GM18511 (cell line): ENCODE measurements around the gene BIK.

Source experiments
- ATAC-seq: cut with Tn5 transposase; IDR thresholded peaks from one replicate; pipeline ENCODE4 v1.9.1; 2021; ENCODE audit warnings: mild to moderate bottlenecking, moderate library complexity; ENCODE audit not compliant: unreplicated experiment

BIK gene

GRCh38 chr22:43110444-43110926 is at the start of gene BIK:
BIK (plus strand) TSS chr22:43110750; CDS start chr22:43124023, 13,273 bp downstream.
- no peak for ATAC-seq

GRCh38 chr22:43066134-43066533 is 44.4 kb upstream of the BIK start:
- no peak for ATAC-seq

- ATAC-seq: no peak
These were observed 43.6 kb upstream of the BIK start for GRCh38 chr22:43066844-43067385.

- no peak for ATAC-seq
These were observed 33.3 kb upstream of the BIK start for GRCh38 chr22:43077121-43077877.

GRCh38 chr22:43078522-43078921 is 32.0 kb upstream of the BIK start:
- no peak for ATAC-seq

- no peak for ATAC-seq
These were observed 30.8 kb upstream of the BIK start for GRCh38 chr22:43079742-43080141.

GRCh38 chr22:43080616-43081015 is 29.9 kb upstream of the BIK start:
- no peak for ATAC-seq

GRCh38 chr22:43081968-43082367 is 28.6 kb upstream of the BIK start:
- ATAC-seq: no peak

GRCh38 chr22:43085658-43086606 is 24.6 kb upstream of the BIK start:
- peak; percentile 37 for ATAC-seq

GRCh38 chr22:43088627-43088983 is 21.9 kb upstream of the BIK start:
- ATAC-seq: no peak

- ATAC-seq: peak; percentile 79
These were observed 21.4 kb upstream of the BIK start, which contains the start of gene TTLL1 for GRCh38 chr22:43088984-43089717. TTLL1 (minus strand) TSS chr22:43089391; CDS start chr22:43075586, 13,805 bp downstream.

GRCh38 chr22:43090130-43090789 is 20.3 kb upstream of the BIK start:
- no peak for ATAC-seq

GRCh38 chr22:43092085-43092484 is 18.5 kb upstream of the BIK start:
- ATAC-seq: no peak

GRCh38 chr22:43094085-43094484 is 16.5 kb upstream of the BIK start:
- ATAC-seq: no peak

GRCh38 chr22:43094551-43094950 is 16.0 kb upstream of the BIK start:
- no peak for ATAC-seq

GRCh38 chr22:43096420-43096819 is 14.1 kb upstream of the BIK start:
- ATAC-seq: no peak

- no peak for ATAC-seq
These were observed 12.2 kb upstream of the BIK start for GRCh38 chr22:43098356-43098755.

GRCh38 chr22:43099095-43099494 is 11.5 kb upstream of the BIK start:
- no peak for ATAC-seq

GRCh38 chr22:43100225-43100624 is 10.3 kb upstream of the BIK start:
- ATAC-seq: no peak

GRCh38 chr22:43101306-43101705 is 9.2 kb upstream of the BIK start:
- ATAC-seq: no peak
